ENCODE data around the gene C9orf50.

Gene C9orf50

GRCh38 chr9:129629251-129629820 lies 8.4 kb upstream of the C9orf50 start:
- DNase-seq, result no peak

- no peak for DNase-seq
Observed at GRCh38 chr9:129628709-129629108, 7.8 kb upstream of the C9orf50 start.

GRCh38 chr9:129627556-129628440 lies 6.9 kb upstream of the C9orf50 start:
- DNase-seq, result no peak

GRCh38 chr9:129626625-129627284 lies 5.9 kb upstream of the C9orf50 start:
- no peak for DNase-seq

- peak; percentile 81 to 89 for DNase-seq
Observed at GRCh38 chr9:129626079-129626624, 5.3 kb upstream of the C9orf50 start, which contains the start of gene NTMT1. Gene NTMT1, plus strand, starts transcription at chr9:129626163. Its CDS starts 6,541 bp downstream, at chr9:129632704.

- no peak for DNase-seq
Observed at GRCh38 chr9:129624947-129625346, 4.0 kb upstream of the C9orf50 start.

- DNase-seq, result peak in 1 of 2 donors; percentile 21
Observed at GRCh38 chr9:129624168-129624759, 3.4 kb upstream of the C9orf50 start.

- no peak for DNase-seq
Observed at GRCh38 chr9:129623331-129623730, 2.4 kb upstream of the C9orf50 start.

- no peak for DNase-seq
Observed at GRCh38 chr9:129619787-129620668, 873 bp downstream of the C9orf50 start.

GRCh38 chr9:129617167-129617566 lies 3.7 kb downstream of the C9orf50 start:
- DNase-seq, result no peak

GRCh38 chr9:129615407-129616285 lies 5.3 kb downstream of the C9orf50 start:
- no peak for DNase-seq

GRCh38 chr9:129614932-129615331 lies 6.0 kb downstream of the C9orf50 start:
- no peak for DNase-seq

- peak; percentile 81 to 92 for DNase-seq
Observed at GRCh38 chr9:129613520-129614175, 7.3 kb downstream of the C9orf50 start.

- no peak for DNase-seq
Observed at GRCh38 chr9:129612815-129613519, 7.9 kb downstream of the C9orf50 start.

- no peak for DNase-seq
Observed at GRCh38 chr9:129612123-129612522, 8.8 kb downstream of the C9orf50 start.

- DNase-seq, result no peak
Observed at GRCh38 chr9:129611307-129611800, 9.5 kb downstream of the C9orf50 start.

GRCh38 chr9:129610473-129611306 lies 10.2 kb downstream of the C9orf50 start:
- peak; percentile 32 to 67 for DNase-seq

- DNase-seq, result no peak
Observed at GRCh38 chr9:129610213-129610472, 10.8 kb downstream of the C9orf50 start.

All from hippocampal formation (tissue), 2 donors.